Measurements from ENCODE around the gene ARHGAP4.

Gene ARHGAP4

DNA sequence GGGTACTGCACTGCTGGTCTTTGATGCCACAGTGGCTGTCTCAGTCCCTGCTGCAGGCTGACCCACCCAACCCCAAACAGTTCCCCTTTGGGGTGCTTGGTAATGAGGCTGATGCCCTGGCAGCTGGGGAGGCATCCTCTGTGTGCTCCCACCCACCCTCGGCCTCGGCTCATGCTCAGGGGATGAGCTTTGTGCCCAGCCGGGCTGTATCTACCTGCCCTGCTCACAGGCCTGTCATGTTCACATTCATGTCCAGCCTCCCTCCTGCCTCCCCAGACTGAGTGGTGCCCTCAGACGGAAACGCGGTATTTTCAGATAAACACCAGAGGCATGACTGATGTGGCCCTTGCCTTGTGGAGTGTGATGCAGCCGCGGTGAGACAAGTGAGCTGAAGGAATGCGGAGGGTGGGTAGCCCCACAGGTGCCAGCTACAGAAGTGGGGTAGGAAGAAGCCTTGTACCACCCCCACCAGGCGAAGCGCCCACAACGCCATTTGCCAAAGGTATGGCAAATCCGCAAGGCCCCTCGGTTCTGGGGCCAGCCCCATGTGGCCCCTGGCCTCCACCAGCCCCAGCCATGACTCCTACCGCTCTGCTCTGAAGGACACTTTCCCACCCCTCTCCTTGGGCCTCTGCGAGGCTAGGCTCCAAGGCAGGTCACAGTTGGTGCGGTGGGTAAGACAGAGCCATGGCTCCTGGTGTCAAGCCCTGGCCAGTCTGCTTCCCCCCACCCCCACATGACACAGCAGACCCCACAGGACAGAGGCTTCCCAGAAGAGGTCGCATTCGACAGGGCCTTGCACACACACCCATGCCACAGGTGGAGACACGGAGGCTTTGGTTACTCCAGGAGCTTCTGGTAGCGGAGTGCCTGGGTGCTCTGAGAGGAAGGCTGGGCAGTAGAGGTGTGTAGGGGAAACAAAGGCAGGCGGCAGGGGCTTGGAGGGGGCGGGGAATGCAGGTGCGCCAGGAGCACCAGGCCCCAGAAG, 20.2 kb upstream of the ARHGAP4 start:
- TF ChIP-seq, protein P1, sequence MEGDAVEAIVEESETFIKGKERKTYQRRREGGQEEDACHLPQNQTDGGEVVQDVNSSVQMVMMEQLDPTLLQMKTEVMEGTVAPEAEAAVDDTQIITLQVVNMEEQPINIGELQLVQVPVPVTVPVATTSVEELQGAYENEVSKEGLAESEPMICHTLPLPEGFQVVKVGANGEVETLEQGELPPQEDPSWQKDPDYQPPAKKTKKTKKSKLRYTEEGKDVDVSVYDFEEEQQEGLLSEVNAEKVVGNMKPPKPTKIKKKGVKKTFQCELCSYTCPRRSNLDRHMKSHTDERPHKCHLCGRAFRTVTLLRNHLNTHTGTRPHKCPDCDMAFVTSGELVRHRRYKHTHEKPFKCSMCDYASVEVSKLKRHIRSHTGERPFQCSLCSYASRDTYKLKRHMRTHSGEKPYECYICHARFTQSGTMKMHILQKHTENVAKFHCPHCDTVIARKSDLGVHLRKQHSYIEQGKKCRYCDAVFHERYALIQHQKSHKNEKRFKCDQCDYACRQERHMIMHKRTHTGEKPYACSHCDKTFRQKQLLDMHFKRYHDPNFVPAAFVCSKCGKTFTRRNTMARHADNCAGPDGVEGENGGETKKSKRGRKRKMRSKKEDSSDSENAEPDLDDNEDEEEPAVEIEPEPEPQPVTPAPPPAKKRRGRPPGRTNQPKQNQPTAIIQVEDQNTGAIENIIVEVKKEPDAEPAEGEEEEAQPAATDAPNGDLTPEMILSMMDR (IDR thresholded peaks at IDR 0.05; ENCODE audit: low read length, missing control alignments), result no peak
- DNase-seq (ENCODE audit: low read depth), result no peak
- H3K4me3 ChIP-seq (replicated peaks; ENCODE audit: low read depth, low read length), result no peak overlapping the region

GRCh38 chrX:153944800-153945150, 18.7 kb upstream of the ARHGAP4 start:
- no peak overlapping the region for H3K4me3 ChIP-seq (replicated peaks; ENCODE audit: low read depth, low read length)
- no peak for DNase-seq (ENCODE audit: low read depth)
- TF ChIP-seq, protein P1 (IDR thresholded peaks at IDR 0.05; ENCODE audit: low read length, missing control alignments), result no peak

- TF ChIP-seq, protein P1 (IDR thresholded peaks at IDR 0.05; ENCODE audit: low read length, missing control alignments), result no peak
These were observed 18.2 kb upstream of the ARHGAP4 start, which contains the start of gene RENBP for GRCh38 chrX:153944140-153944799. TSS of gene RENBP (minus strand) at chrX:153944643. CDS start at chrX:153944610, 33 bp downstream.

GRCh38 chrX:153941336-153942252, 15.5 kb upstream of the ARHGAP4 start:
- TF ChIP-seq, protein P1 (IDR thresholded peaks at IDR 0.05; ENCODE audit: low read length, missing control alignments), result no peak
- DNase-seq (ENCODE audit: low read depth), result no peak
- no peak overlapping the region for H3K4me3 ChIP-seq (replicated peaks; ENCODE audit: low read depth, low read length)

More at GRCh38 chrX:153944140-153944799, 18.2 kb upstream of the ARHGAP4 start, which contains the start of gene RENBP:
- DNase-seq (ENCODE audit: low read depth), result no peak
- H3K4me3 ChIP-seq (replicated peaks; ENCODE audit: low read depth, low read length), result peak within 1 kb of the TSS; percentile 7

- TF ChIP-seq, protein P1 (IDR thresholded peaks at IDR 0.05; ENCODE audit: low read length, missing control alignments), result no peak
- H3K4me3 ChIP-seq (replicated peaks; ENCODE audit: low read depth, low read length), result no peak overlapping the region
- DNase-seq (ENCODE audit: low read depth), result no peak
These were observed 13.5 kb upstream of the ARHGAP4 start for GRCh38 chrX:153939573-153939972.

DNA sequence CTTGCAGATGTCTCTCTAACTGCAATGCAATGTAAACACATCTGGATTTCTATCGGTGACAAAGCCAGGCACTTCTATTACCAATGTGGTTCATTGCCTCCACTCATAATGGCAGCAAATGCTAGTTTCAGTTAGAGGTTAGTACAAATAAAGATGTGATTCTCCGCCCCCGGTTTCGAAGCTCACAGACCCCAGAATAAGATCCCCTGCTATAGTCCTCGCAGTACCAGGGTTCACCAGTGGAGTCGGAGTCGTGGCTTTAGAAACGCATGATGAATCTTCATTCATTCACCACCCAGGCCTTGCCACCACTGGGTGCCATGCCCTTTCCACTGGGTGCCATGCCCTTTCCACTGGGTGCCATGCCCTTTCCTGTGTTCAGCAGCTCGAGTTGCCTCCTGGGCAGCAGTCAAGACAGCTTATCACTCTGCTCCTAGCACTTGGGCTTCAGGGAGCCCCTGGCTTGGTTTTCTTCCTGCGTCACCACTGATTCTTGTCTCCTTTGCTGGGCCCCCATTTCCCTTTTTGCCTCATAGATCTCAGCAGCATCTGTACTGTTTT, 12.2 kb upstream of the ARHGAP4 start:
- TF ChIP-seq, protein P1 (IDR thresholded peaks at IDR 0.05; ENCODE audit: low read length, missing control alignments), result peak; percentile 1
- no peak overlapping the region for H3K4me3 ChIP-seq (replicated peaks; ENCODE audit: low read depth, low read length)
- no peak for DNase-seq (ENCODE audit: low read depth)
